SK-N-SH (cell line): Measurements from ENCODE around the gene PLB1. TPM values are rescaled to one million over a fixed set of nuclear protein-coding genes. Genes with fewer than 3 reads are reported as not detected.

Source experiments
- CTCF ChIA-PET: fragments of 300-600, 350-600 bp; formaldehyde crosslinking; extraction: SDS; loops from one replicate; lab custom pipeline; 2021; lab: Yijun Ruan, JAX
- POLR2A ChIA-PET: fragments of 350-600 bp; sonication (Branson Sonifier 250); formaldehyde crosslinking; extraction: SDS; loops from one replicate; lab custom pipeline; 2020; ENCODE audit warnings: antibody characterized with exemption, inconsistent platforms; lab: Yijun Ruan, JAX
- DNase-seq: peaks from one replicate; pipeline ENCODE4 v3.0.0; 2012
- H2AFZ ChIP-seq: fragments of 200-600 bp; sonication (generic); 2 replicates; pipeline ENCODE4 v1.8.1; 2016; ENCODE audit warnings: antibody characterized with exemption, mild to moderate bottlenecking, low read depth
- H3F3A ChIP-seq: fragments of 200-600 bp; sonication (generic); replicated peaks from 2 replicates; pipeline ENCODE3; 2016; ENCODE audit warnings: antibody characterized with exemption, mild to moderate bottlenecking; ENCODE audit not compliant: insufficient read depth
- H3K27ac ChIP-seq, 2 experiments: fragments of 200-500 bp in 1 of 2; fragments of 200-600 bp in 1 of 2; sonication (Bioruptor generic) in 1 of 2; sonication (generic), shearing (Covaris generic) in 1 of 2; 2 replicates each; pipeline versions ENCODE4 v1.5.1 to v1.6.1; 2014 to 2016; ENCODE audit warnings: low read depth in 2 of 2, inconsistent platforms in 1 of 2, low read length in 1 of 2, mild to moderate bottlenecking in 1 of 2, mixed read lengths in 1 of 2
- H3K27me3 ChIP-seq: fragments of 200-600 bp; sonication (generic), shearing (Covaris generic); 2 replicates; pipeline ENCODE4 v1.6.1; 2016; ENCODE audit warnings: mixed run types; ENCODE audit not compliant: insufficient read depth
- H3K36me3 ChIP-seq, 2 experiments: fragments of 200-500 bp in 1 of 2; fragments of 200-600 bp in 1 of 2; sonication (Bioruptor generic) in 1 of 2; sonication (generic) in 1 of 2; replicated peaks in 1 of 2; 2 replicates each; pipeline versions ENCODE3 to v1.5.1; 2014 to 2016; ENCODE audit warnings: low read length in 1 of 2, mild to moderate bottlenecking in 1 of 2; ENCODE audit not compliant: insufficient read depth in 2 of 2, control insufficient read depth in 1 of 2
- H3K4me1 ChIP-seq, 2 experiments: fragments of 200-500 bp in 1 of 2; fragments of 200-600 bp in 1 of 2; sonication (Bioruptor generic) in 1 of 2; sonication (generic), shearing (Covaris generic) in 1 of 2; 2 replicates each; pipeline versions ENCODE4 v1.5.1 to v1.6.1; 2014 to 2016; ENCODE audit warnings: low read depth in 1 of 2, low read length in 1 of 2, mixed run types in 1 of 2; ENCODE audit not compliant: insufficient read depth in 2 of 2, control insufficient read depth in 1 of 2
- H3K4me2 ChIP-seq: fragments of 200-600 bp; sonication (generic), shearing (Covaris generic); 2 replicates; pipeline ENCODE4 v1.6.1; 2017; ENCODE audit warnings: mixed run types
- H3K4me3 ChIP-seq, 2 experiments: fragments of 200-500 bp in 1 of 2; fragments of 200-600 bp in 1 of 2; sonication (Bioruptor generic) in 1 of 2; sonication (generic), shearing (Covaris generic) in 1 of 2; 2 replicates each; pipeline versions ENCODE4 v1.5.1 to v1.8.1; 2014 to 2016; ENCODE audit warnings: low read depth in 2 of 2, inconsistent platforms in 1 of 2, low read length in 1 of 2, mild to moderate bottlenecking in 1 of 2, mixed read lengths in 1 of 2, moderate library complexity in 1 of 2
- H3K79me2 ChIP-seq: fragments of 200-600 bp; sonication (generic); 2 replicates; pipeline ENCODE4 v1.8.1; 2017; ENCODE audit warnings: mild to moderate bottlenecking; ENCODE audit not compliant: insufficient read depth
- H3K9ac ChIP-seq: fragments of 200-600 bp; sonication (generic); 2 replicates; pipeline ENCODE4 v1.6.1; 2017; ENCODE audit warnings: mixed run types
- H3K9me2 ChIP-seq: fragments of 200-600 bp; sonication (generic); 2 replicates; pipeline ENCODE4 v1.6.1; 2017; ENCODE audit warnings: mixed run types
- H3K9me3 ChIP-seq: fragments of 200-600 bp; sonication (generic); 2 replicates; pipeline ENCODE4 v1.6.1; 2017; ENCODE audit warnings: mixed run types, mild to moderate bottlenecking, moderate library complexity
- H4K20me1 ChIP-seq: fragments of 200-600 bp; sonication (generic); 2 replicates; pipeline ENCODE4 v1.6.1; 2017; ENCODE audit warnings: mild to moderate bottlenecking, mixed run types; ENCODE audit not compliant: insufficient read depth
- FOSL2 ChIP-seq: IDR thresholded peaks from 2 replicates; pipeline ENCODE4 v1.4.0; 2012; ENCODE audit warnings: low read depth, mild to moderate bottlenecking, moderate library complexity, borderline replicate concordance
- FOXJ3 ChIP-seq: sonication (generic); formaldehyde crosslinking; IDR thresholded peaks from 2 replicates; pipeline ENCODE4 v1.5.1; 2020; ENCODE audit warnings: mild to moderate bottlenecking, missing genetic modification reagents
- GATA2 ChIP-seq: sonication (generic); formaldehyde crosslinking; IDR thresholded peaks from 2 replicates; pipeline ENCODE4 v1.5.0; 2020; ENCODE audit warnings: mild to moderate bottlenecking, missing genetic modification reagents
- NFIC ChIP-seq: IDR thresholded peaks from 2 replicates; pipeline ENCODE4 v1.4.0; 2012; ENCODE audit warnings: borderline replicate concordance
- RCOR1 ChIP-seq: fragments of 150-350 bp; IDR thresholded peaks from 2 replicates; pipeline ENCODE4 v1.6.1; 2017; ENCODE audit warnings: antibody characterized with exemption, low read length
- REST ChIP-seq: IDR thresholded peaks from 2 replicates; pipeline ENCODE4 v1.6.1; 2012; ENCODE audit warnings: mild to moderate bottlenecking, low read depth, low read length, moderate library complexity
- RFX5 ChIP-seq: IDR thresholded peaks from 2 replicates; pipeline ENCODE4 v1.6.1; 2012; ENCODE audit warnings: mild to moderate bottlenecking, improper control_type of control experiment, low read length
- SIN3A ChIP-seq: IDR thresholded peaks from 2 replicates; pipeline ENCODE4 v1.6.1; 2012; ENCODE audit warnings: low read depth, mild to moderate bottlenecking, low read length, moderate library complexity, borderline replicate concordance
- TAF1 ChIP-seq: IDR thresholded peaks from 2 replicates; pipeline ENCODE4 v1.6.1; 2012; ENCODE audit warnings: low read depth, mild to moderate bottlenecking, low read length, moderate library complexity, borderline replicate concordance
- USF1 ChIP-seq: IDR thresholded peaks from 2 replicates; pipeline ENCODE4 v1.4.0; 2012; ENCODE audit warnings: low read depth, borderline replicate concordance
- WGBS: methylation state at CpG from one replicate; pipeline ENCODE4 v1.1.6; 2017; ENCODE audit warnings: low lambda C conversion rate; 5-methylcytosine and 5-hydroxymethylcytosine counted together
- polyA plus RNA-seq, 3 experiments: library from polyadenylated mRNA; depleted of rRNA; stranded (reverse); fragments of >200 nt; gene quantifications; 2 replicates each; pipeline ENCODE4 v1.2.3, GENCODE V29; 2012

PLB1 gene
- polyA plus RNA-seq, 1 of the 3 experiments (the other 2 are of a cell fraction): 0.10 TPM

- no peak for TF ChIP-seq RCOR1
- no peak for TF ChIP-seq USF1
- no peak for TF ChIP-seq SIN3A
- TF ChIP-seq GATA2: no peak
- TF ChIP-seq, all 33 proteins: peak for 0
- H3K27me3 ChIP-seq: no peaks in the 10 kb centered on the region
- no peaks in the 10 kb centered on the region for H4K20me1 ChIP-seq
- no peak overlapping the region for H3K27ac ChIP-seq
- POLR2A ChIA-PET: no interaction called here
- no peaks in the 10 kb centered on the region for H3K36me3 ChIP-seq
- no peak for DNase-seq
- no peak overlapping the region for H2AFZ ChIP-seq
- no peaks in the 10 kb centered on the region for H3F3A ChIP-seq
- 88% methylated on average over 7 of the region's 7 CpGs for WGBS
- H3K9me2 ChIP-seq: no peaks in the 10 kb centered on the region
- H3K4me3 ChIP-seq: no peak overlapping the region
- H3K9ac ChIP-seq: no peak overlapping the region
- H3K4me2 ChIP-seq: no peak overlapping the region
- H3K9me3 ChIP-seq: no peaks in the 10 kb centered on the region
- H3K79me2 ChIP-seq: no peaks in the 10 kb centered on the region
- H3K4me1 ChIP-seq: peaks cover 5 to 13% of the 10 kb centered on the region in 2 experiments; a peak in 2 of 4 replicates
- CTCF ChIA-PET: interaction anchor here (0.8 kb wide), 1 partner anchor 121 kb away, joined by 3 read pairs; no protein-coding TSS in a partner anchor
Measured at GRCh38 chr2:28687640-28688385, 192.0 kb downstream of the PLB1 start.

GRCh38 chr2:28688818-28689217 lies 193.0 kb downstream of the PLB1 start:
- Histone ChIP-seq H3K9ac (no peak overlapping the region), H3F3A (no peaks in the 10 kb centered on the region), H3K9me3 (no peaks in the 10 kb centered on the region), H3K4me3 (no peak overlapping the region), H4K20me1 (no peaks in the 10 kb centered on the region), H3K36me3 (no peaks in the 10 kb centered on the region), H3K9me2 (no peaks in the 10 kb centered on the region), H3K27ac (no peak overlapping the region), H3K4me2 (no peak overlapping the region), H3K4me1 (peaks cover 5 to 6% of the 10 kb centered on the region in 2 experiments; a peak in 1 of 4 replicates), H2AFZ (no peak overlapping the region), H3K27me3 (no peaks in the 10 kb centered on the region), H3K79me2 (no peaks in the 10 kb centered on the region)
- TF ChIP-seq FOSL2 (no peak), NFIC (no peak), REST (no peak), FOXJ3 (CRISPR knock-in tag) (no peak), RFX5 (no peak), TAF1 (no peak)
- ChIA-PET POLR2A (no interaction called here), CTCF (no interaction called here)
- DNase-seq: no peak
- WGBS: 85% methylated on average over 2 of the region's 2 CpGs
